GM13976 (cell line): Measurements from ENCODE around the gene CCR3.

Experiments used
- DNase-seq: peaks from one replicate; pipeline ENCODE4 v3.0.0; 2012; ENCODE audit warnings: low spot score
- CTCF ChIP-seq: IDR thresholded peaks from 2 replicates; pipeline ENCODE4 v1.5.1; 2012; ENCODE audit warnings: borderline replicate concordance, mild to moderate bottlenecking; ENCODE audit not compliant: insufficient read depth; ENCODE audit errors: extremely low read depth, missing control alignments, control extremely low read depth
- in situ Hi-C: fragments of 300-500 bp; cut with MboI; formaldehyde crosslinking; loops from one replicate; pipeline ENCODE4 v1.12.0; 2022; ENCODE audit warnings: low sequenced_read_pairs, mixed read lengths, inconsistent platforms; ENCODE audit not compliant: unreplicated experiment

The CCR3 gene

GRCh38 chr3:46243560-46243959, 1.3 kb downstream of the CCR3 start:
- in situ Hi-C loops: no loop called here
- TF ChIP-seq CTCF: no peak
- no peak for DNase-seq

GRCh38 chr3:46245146-46245545, 2.9 kb downstream of the CCR3 start:
- TF ChIP-seq CTCF: no peak
- in situ Hi-C loops: no loop called here
- DNase-seq: no peak

- in situ Hi-C loops: no loop called here
- TF ChIP-seq CTCF: no peak
- no peak for DNase-seq
These were observed 10.7 kb downstream of the CCR3 start for GRCh38 chr3:46252980-46253379.

GRCh38 chr3:46258525-46258924, 16.3 kb downstream of the CCR3 start:
- TF ChIP-seq CTCF: no peak
- in situ Hi-C loops: no loop called here
- no peak for DNase-seq

GRCh38 chr3:46261926-46262594, 19.8 kb downstream of the CCR3 start:
- no peak for DNase-seq
- in situ Hi-C loops: no loop called here
- no peak for TF ChIP-seq CTCF

- in situ Hi-C loops: no loop called here
- no peak for DNase-seq
- TF ChIP-seq CTCF: no peak
These were observed 21.7 kb downstream of the CCR3 start for GRCh38 chr3:46264002-46264401.

GRCh38 chr3:46266598-46266997, 24.3 kb downstream of the CCR3 start:
- no peak for TF ChIP-seq CTCF
- DNase-seq: no peak
- in situ Hi-C loops: no loop called here
